Measurements from ENCODE around the gene MAPK8IP2.
"Not testable (repeated sequence)": the region's sequence is repeated elsewhere in the genome, so short reads cannot be mapped to it uniquely, and the experiment has no call there.

Gene MAPK8IP2

GRCh38 chr22:50641696-50642607, 41.4 kb downstream of the MAPK8IP2 start:
- no peak for DNase-seq

- not testable (repeated sequence) for DNase-seq
Observed at GRCh38 chr22:50643021-50643820, 42.6 kb downstream of the MAPK8IP2 start.

DNA sequence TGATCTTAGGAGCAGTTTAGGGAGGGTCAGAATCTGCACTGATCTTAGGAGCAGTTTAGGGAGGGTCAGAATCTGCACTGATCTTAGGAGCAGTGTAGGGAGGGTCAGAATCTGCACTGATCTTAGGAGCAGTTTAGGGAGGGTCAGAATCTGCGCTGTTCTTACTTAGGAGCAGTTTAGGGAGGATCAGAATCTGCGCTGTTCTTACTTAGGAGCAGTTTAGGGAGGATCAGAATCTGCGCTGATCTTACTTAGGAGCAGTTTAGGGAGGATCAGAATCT, 43.2 kb downstream of the MAPK8IP2 start:
- DNase-seq: not testable (repeated sequence)

DNA sequence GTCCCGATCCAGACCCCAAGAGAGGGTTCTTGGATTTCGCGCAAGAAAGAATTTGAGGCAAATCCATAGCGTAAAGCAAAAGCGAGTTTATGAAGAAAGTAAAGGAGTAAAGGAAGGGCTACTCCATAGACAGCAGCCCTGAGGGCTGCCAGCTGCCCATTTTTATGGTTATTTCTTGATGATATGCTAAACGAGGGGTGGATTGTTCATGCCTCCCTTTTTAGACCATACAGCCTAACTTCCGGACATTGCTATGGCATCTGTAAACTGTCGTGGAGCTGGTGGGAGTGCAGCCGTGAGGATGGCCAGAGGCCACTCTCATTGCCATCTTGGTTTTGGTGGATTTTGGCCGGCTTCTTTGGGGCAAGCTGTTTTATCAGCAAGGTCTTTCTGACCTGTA, 52.7 kb downstream of the MAPK8IP2 start:
- no peak for DNase-seq

DNA sequence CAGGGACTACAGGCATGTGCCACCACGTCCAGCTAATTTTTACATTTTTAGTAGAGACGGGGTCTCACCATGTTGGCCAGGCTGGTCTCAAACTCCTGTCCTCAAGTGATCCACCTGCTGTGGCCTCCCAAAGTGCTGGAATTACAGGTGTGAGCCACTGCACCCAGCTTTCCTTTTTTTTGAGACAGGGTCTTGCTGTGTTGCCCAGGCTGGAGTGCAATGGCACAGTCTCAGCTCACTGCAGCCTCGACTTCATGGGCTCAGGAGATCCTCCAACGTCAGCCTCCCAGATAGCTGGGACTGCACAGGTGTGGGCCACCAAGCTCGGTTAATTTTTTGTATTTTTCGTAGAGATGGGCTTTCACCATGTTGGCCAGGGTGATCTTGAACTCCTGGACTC, 54.1 kb downstream of the MAPK8IP2 start:
- DNase-seq: not testable (repeated sequence)

GRCh38 chr22:50656122-50657070, 55.8 kb downstream of the MAPK8IP2 start:
- DNase-seq: no peak

DNA sequence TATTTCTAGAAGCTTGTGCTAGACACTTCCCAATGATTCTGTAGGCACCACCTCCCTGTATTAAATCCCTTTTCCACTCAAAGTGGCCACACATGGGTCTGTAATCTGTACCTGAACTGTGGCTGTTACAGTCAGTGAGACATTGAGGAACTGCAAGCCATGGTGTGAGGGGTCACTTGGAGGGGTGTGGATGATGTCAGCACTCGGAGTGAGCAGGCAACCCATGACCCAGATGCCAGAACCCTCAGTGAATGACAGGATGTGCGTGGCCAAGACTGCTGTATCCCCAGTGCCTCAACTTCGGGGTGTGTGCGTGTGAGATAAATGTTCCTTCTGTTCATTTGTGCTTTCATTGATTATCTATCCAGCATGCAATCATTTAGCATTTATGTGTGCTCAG, 57.3 kb downstream of the MAPK8IP2 start:
- DNase-seq: no peak

- DNase-seq: not testable (repeated sequence)
Observed at GRCh38 chr22:50659711-50660110, 59.1 kb downstream of the MAPK8IP2 start.

DNA sequence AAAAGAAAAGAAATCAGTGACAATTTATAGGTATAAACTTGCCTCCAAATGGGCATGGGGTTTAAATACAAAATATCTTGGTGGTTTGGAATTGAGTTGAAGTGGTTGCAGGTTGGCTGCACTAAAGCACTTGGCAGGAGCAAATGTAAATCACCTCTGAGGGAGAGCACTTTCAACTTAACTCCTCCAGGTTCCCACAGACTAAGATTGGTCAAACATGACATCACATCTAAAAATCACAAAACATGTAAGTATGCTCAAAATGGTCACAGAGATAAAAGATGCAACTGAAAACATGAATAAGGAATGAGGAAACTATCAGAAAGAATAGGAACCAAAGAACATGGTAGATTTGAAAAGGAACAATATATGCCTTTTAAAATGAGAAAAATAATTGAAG, 59.7 kb downstream of the MAPK8IP2 start:
- DNase-seq: no peak
